K562 (cell line): ENCODE results near the gene SLC25A20.

Experiments
- ATF2 ChIP-seq: sonication (generic); formaldehyde crosslinking; IDR thresholded peaks from 2 replicates; pipeline ENCODE4 v1.8.1; 2022; ENCODE audit warnings: missing genetic modification reagents
- CEBPZ ChIP-seq: fragments of 150-350 bp; IDR thresholded peaks from 2 replicates; pipeline ENCODE4 v1.6.1; 2014; ENCODE audit warnings: low read depth, mild to moderate bottlenecking, low read length, borderline replicate concordance
- CTCF ChIP-seq, 3 experiments: IDR thresholded peaks in 2 of 3; conservative IDR thresholded peaks in 1 of 3; 2 replicates each; pipeline ENCODE4 v1.5.1; 2011 to 2012; ENCODE audit warnings: low read length in 3 of 3, mild to moderate bottlenecking in 3 of 3, control low read depth in 2 of 3, improper control_type of control experiment in 1 of 3, inconsistent platforms in 1 of 3, low read depth in 1 of 3, mixed read lengths in 1 of 3, moderate library complexity in 1 of 3; ENCODE audit not compliant: insufficient read depth in 2 of 3
- MAFG ChIP-seq: fragments of 450-650 bp; conservative IDR thresholded peaks from 2 replicates; pipeline ENCODE4 v1.6.1; 2016; ENCODE audit warnings: missing genetic modification characterization, missing compliant biosample characterization
- NRF1 ChIP-seq, 2 experiments: fragments of 450-650 bp; IDR thresholded peaks in 1 of 2; conservative IDR thresholded peaks in 1 of 2; 2 replicates each; pipeline ENCODE4 v1.6.1; 2014; ENCODE audit warnings: mild to moderate bottlenecking in 2 of 2
- SPI1 ChIP-seq: IDR thresholded peaks from 2 replicates; pipeline ENCODE4 v1.6.1; 2011; ENCODE audit warnings: low read depth, low read length, control low read depth, borderline replicate concordance
- THRAP3 ChIP-seq: fragments of 450-650 bp; IDR thresholded peaks from 2 replicates; pipeline ENCODE4 v1.6.1; 2016; ENCODE audit warnings: mild to moderate bottlenecking, inconsistent platforms, borderline replicate concordance
- YY1 ChIP-seq, 3 experiments: IDR thresholded peaks; 2 replicates each; pipeline ENCODE4 v1.6.1; 2011; ENCODE audit warnings: low read length in 2 of 3, mild to moderate bottlenecking in 2 of 3, moderate library complexity in 2 of 3, borderline replicate concordance in 1 of 3, control low read depth in 1 of 3, low read depth in 1 of 3; ENCODE audit not compliant: insufficient read depth in 3 of 3, insufficient replicate concordance in 2 of 3, control insufficient read depth in 1 of 3, insufficient read length in 1 of 3; ENCODE audit errors: extremely low read depth in 1 of 3
- ZNF589 ChIP-seq: fragments of 200-800 bp; sonication (Bioruptor generic); IDR thresholded peaks from 2 replicates; pipeline ENCODE4 v1.6.1; 2016; ENCODE audit warnings: low read depth, missing genetic modification characterization, missing compliant biosample characterization

- TF ChIP-seq SPI1 (peak; percentile 44), CTCF (IDR thresholded peaks at IDR 0.05 in 2 of 3, conservative IDR thresholded peaks at IDR 0.05 in 1 of 3; ENCODE audit: insufficient read depth in 2 of 3, low read depth in 1 of 3, low read length in 3 of 3) (no peak), THRAP3 (no peak), NRF1 (conservative IDR thresholded peaks at IDR 0.05 in 1 of 2, IDR thresholded peaks at IDR 0.05 in 1 of 2) (no peak), CEBPZ (no peak), ZNF589 (CRISPR knock-in tag) (no peak), MAFG (tag) (no peak), YY1 (IDR thresholded peaks at IDR 0.05; ENCODE audit: borderline replicate concordance in 1 of 3, control insufficient read depth in 1 of 3, extremely low read depth in 1 of 3, insufficient read depth in 3 of 3, insufficient read length in 1 of 3, insufficient replicate concordance in 2 of 3, low read depth in 1 of 3, low read length in 2 of 3) (no peak), ATF2 (CRISPR knock-in tag) (no peak)
These were observed 964 bp downstream of the SLC25A20 start for GRCh38 chr3:48897460-48898376.
